ENCODE measurements around the gene FNDC3A.

FNDC3A gene

DNA sequence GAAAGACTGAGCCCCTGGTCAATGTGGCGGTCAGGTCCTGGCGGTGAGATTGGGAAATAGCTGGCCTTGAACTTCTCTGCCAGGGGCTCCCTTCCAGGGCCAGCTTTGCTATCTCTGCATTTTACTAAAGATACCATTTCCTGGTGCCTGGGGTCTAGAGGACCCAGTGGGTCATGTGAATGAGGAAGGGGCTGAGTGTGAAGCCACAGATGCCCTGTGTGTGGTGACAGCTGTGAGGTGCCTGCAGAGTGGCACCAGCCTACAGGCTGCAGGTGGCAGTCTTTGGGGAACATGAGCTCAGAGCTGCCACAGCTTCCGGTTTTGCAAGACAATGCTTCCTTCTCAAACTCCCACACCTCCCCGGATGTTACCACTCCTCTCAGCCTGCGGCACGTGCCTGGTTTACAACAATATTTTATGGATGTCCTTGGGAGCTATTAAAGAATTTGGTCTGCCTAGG lies 239.2 kb downstream of the FNDC3A start:
- no peak for DNase-seq (ENCODE audit: low spot score)

- no peak for DNase-seq (ENCODE audit: low spot score)
Measured at GRCh38 chr13:49216334-49216733, 240.6 kb downstream of the FNDC3A start.

DNA sequence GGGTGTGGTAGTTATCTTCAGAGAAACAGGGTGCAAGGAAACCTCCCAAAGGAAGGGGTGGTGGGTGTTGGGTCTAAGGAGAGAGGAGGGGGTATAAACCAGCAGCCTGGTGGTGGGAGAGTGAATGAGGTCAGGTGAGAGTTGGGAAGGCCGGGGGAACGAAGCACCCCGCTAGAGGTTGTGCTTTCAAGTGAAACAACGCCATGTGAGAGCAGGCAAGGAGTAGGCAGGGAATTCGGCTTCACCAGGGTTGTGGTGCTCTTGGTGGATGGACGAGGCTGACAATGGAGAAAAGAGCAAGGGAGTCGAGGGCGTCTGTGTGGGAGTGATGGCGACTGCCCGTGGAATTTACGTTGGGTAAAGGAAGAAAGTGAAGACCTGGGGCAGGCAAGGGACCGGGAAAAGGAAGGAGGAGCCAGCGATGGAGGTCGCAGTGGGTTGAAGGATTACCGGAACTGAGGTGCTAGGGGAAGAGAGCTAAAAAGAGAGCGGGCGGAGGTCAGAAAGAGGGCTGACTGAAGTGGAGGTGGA lies 242.3 kb downstream of the FNDC3A start:
- no peak for DNase-seq (ENCODE audit: low spot score)

- no peak for DNase-seq (ENCODE audit: low spot score)
Measured at GRCh38 chr13:49218493-49219051, 242.9 kb downstream of the FNDC3A start.

GRCh38 chr13:49219647-49220035 lies 243.9 kb downstream of the FNDC3A start:
- peak; percentile 32 for DNase-seq (ENCODE audit: low spot score)

GRCh38 chr13:49220036-49220855 lies 244.5 kb downstream of the FNDC3A start, which contains the start of gene MLNR:
TSS of gene MLNR (plus strand) at chr13:49220338. CDS start at chr13:49220338, 0 bp downstream.
- DNase-seq (ENCODE audit: low spot score) = peak; percentile 50

DNA sequence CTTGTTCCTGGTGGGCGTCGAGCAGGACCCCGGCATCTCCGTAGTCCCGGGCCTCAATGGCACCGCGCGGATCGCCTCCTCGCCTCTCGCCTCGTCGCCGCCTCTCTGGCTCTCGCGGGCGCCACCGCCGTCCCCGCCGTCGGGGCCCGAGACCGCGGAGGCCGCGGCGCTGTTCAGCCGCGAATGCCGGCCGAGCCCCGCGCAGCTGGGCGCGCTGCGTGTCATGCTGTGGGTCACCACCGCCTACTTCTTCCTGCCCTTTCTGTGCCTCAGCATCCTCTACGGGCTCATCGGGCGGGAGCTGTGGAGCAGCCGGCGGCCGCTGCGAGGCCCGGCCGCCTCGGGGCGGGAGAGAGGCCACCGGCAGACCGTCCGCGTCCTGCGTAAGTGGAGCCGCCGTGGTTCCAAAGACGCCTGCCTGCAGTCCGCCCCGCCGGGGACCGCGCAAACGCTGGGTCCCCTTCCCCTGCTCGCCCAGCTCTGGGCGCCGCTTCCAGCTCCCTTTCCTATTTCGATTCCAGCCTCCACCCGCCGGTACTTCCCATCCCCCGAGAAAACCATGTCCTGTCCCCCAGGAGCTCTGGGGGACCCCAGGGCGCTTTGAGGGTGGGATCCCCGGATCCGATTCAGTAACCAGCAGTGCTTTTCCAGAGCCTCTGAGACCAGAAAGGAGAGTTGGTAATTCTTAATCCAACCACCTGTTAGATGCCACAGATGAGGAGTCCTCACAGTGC lies 245.3 kb downstream of the FNDC3A start:
- no peak for DNase-seq (ENCODE audit: low spot score)

GRCh38 chr13:49221590-49221965 lies 245.9 kb downstream of the FNDC3A start:
- DNase-seq (ENCODE audit: low spot score) = no peak

GRCh38 chr13:49225223-49226042 lies 249.7 kb downstream of the FNDC3A start:
- DNase-seq (ENCODE audit: low spot score) = no peak

DNA sequence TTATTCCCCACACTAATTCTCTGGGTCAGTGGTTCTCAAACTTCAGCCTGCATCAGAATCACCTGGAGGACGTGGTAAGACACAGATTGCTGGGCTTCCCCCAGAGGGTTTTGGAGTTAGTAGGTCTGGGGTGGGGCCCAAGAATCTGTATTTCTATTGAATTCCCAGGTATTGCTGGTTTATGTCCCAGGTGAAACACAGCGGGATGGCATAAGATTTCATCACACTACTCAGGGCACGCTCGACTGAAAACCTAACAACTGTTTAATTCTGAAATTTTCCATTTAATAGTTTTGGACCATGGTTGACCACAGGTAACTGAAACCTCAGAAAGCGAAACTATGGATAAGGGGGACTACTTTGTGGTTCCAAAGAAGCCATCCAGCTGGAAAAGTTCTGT lies 250.9 kb downstream of the FNDC3A start:
- no peak for DNase-seq (ENCODE audit: low spot score)

DNA sequence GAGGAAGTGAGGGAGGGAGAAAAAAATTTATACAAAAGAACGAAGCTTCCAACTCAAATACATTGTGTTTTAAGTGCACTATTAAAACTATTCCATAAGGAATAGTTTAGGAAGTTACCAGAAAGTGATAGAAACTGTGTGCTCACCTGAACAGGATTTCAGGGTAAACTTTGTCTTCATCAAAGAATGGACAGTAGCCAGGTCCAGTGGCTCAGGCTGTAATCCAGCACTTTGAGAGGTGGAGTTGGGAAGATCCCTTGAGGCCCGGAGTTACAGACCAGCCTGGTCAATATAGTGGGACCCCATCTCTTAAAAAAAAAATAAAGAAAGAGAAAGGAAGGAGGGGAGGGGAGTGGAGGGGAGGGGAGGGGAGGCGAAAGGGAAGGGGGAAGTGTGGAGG lies 259.0 kb downstream of the FNDC3A start:
- no peak for DNase-seq (ENCODE audit: low spot score)

DNA sequence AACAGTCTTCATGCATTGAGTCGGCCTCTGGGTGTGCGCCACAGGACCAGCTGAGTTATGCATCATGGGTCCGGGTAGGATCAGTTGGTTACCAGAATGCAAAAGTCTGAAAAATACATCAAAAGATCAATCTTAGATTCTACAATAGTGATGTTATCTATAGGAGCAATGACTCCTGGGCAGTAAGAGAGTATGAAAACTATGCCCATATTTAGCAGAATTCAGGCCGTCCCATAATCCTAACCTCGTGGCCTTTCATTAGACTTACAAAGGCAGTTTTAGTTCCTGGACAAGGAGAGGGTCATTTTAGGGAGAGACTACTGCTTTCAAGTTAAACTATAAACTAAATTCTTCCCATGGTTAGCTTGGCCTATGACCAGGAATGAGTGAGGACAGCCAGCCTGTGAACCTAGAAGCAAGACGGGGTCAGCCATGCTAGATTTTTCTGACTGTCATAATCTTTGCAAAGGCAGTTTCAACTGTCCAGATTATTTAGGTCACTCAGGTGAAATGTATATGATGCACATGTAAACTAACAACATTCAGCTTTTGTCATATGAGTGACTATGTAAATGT lies 260.2 kb downstream of the FNDC3A start:
- DNase-seq (ENCODE audit: low spot score) = no peak

GRCh38 chr13:49238621-49239020 lies 262.9 kb downstream of the FNDC3A start:
- no peak for DNase-seq (ENCODE audit: low spot score)

GRCh38 chr13:49240017-49240416 lies 264.3 kb downstream of the FNDC3A start:
- DNase-seq (ENCODE audit: low spot score) = no peak

DNA sequence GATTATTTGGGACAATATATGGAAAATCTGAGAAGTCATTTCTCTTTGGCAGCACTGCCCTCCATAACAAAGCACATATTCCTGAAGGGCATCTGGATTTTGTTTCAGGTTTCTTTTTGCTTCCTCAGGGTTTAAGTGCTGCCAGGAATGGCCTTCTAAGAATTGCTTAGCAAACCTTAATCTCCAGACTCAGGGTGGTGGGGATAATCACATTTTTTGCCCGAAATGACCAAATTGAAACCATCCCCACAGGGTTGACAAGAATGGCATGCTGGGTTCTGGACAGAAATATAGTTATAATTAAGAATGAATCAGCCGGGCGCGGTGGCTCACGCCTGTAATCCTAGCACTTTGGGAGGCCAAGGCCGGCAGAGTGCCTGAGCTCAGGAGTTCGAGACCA lies 265.6 kb downstream of the FNDC3A start:
- no peak for DNase-seq (ENCODE audit: low spot score)

DNA sequence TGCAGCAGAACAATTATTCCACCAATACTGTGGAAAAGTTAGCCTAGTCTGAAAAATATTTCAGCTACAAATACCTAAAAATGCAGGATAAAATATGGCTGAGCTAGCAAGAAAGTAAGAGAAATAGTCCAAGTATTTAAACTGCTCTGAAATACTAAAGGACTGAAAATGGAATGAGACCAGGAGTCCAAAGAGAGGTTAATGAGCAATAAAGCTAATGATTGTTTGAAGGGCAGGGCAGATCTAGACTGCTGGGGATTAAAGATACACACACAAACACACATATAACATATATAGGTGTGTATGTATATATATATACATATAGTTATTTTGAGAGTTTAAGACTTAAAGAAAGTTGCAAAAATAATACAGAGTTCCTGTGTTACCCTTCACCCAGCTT lies 269.4 kb downstream of the FNDC3A start:
- DNase-seq (ENCODE audit: low spot score) = no peak

- DNase-seq (ENCODE audit: low spot score) = no peak
Measured at GRCh38 chr13:49246850-49247642, 271.3 kb downstream of the FNDC3A start.

- peak; percentile 94 for DNase-seq (ENCODE audit: low spot score)
Measured at GRCh38 chr13:49247643-49248621, 272.2 kb downstream of the FNDC3A start, which contains the start of gene CDADC1. TSS of gene CDADC1 (plus strand) at chr13:49247925. CDS start at chr13:49248038, 113 bp downstream.

- DNase-seq (ENCODE audit: low spot score) = no peak
Measured at GRCh38 chr13:49248622-49249002, 272.9 kb downstream of the FNDC3A start.
